Measurements from ENCODE around the gene MESD. TPM values are rescaled to one million over a fixed set of nuclear protein-coding genes. Genes with fewer than 3 reads are reported as not detected.
A peak's percentile ranks its signal among the peaks of the same experiment; 100 is the strongest.

Gene MESD
- total and polyA plus RNA-seq, 2 of the 4 experiments (the other 2 are of a cell fraction) = 10.0 to 14.0 TPM

DNA sequence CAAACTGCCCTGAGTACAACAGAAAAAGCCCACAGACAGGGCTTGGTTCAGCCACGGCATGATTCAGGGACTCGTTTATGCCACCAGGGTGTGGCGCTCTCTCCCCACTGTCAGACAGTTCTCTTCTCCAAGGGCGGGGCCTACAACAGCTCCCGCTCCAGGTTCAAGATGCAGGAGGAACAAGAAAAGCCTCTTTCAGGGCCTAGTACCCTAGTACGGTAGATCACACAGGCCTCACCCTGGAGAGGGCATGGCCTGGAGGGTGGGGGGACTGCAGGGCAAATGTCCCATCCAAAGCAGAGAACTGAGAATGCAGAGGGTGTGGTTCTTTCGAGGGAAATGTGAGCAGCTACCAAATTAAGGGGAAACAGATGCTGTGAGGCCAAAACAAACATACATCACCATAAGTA, 12.0 kb downstream of the MESD start:
- Histone ChIP-seq H3K4me3 (ENCODE audit: insufficient read depth, low read depth, low read length) (no peak overlapping the region), H2BK120ac (ENCODE audit: low read depth, low read length) (no peak overlapping the region), H3K27ac (ENCODE audit: insufficient read depth, low read length) (no peak overlapping the region), H3K9me3 (ENCODE audit: control insufficient read depth, insufficient read depth, low read length) (no peaks in the 10 kb centered on the region), H3K79me1 (ENCODE audit: low read depth in 1 of 2, low read length in 2 of 2) (peaks cover 31 to 56% of the 10 kb centered on the region in 2 experiments), H3K4ac (ENCODE audit: low read depth, low read length) (no peak overlapping the region), H4K20me1 (ENCODE audit: insufficient read depth, low read length) (peaks cover 14% of the 10 kb centered on the region), H2AK9ac (replicated peaks; ENCODE audit: low read depth, low read length, poor library complexity) (peak overlapping the region; percentile 71), H4K8ac (ENCODE audit: low read depth in 2 of 2, low read length in 2 of 2) (no peak overlapping the region), H3K36me3 (ENCODE audit: control insufficient read depth, insufficient read depth, low read length) (peaks cover 12% of the 10 kb centered on the region), H2BK20ac (ENCODE audit: low read depth, low read length) (no peak overlapping the region), H3K9me1 (ENCODE audit: insufficient read depth, low read length) (peaks cover 8% of the 10 kb centered on the region), H3K23ac (ENCODE audit: low read depth, low read length) (no peak overlapping the region), H2AK5ac (ENCODE audit: low read depth, low read length) (0 out of 2 replicates have a peak overlapping the region, but pooled peaks have one; percentile 13), H3K56ac (ENCODE audit: extremely low read depth, insufficient read depth, low read length) (no peak overlapping the region), H3K14ac (replicated peaks; ENCODE audit: low read depth, low read length) (no peak overlapping the region), H3K9ac (ENCODE audit: low read depth, low read length) (no peak overlapping the region), H4K5ac (ENCODE audit: low read depth, low read length) (no peak overlapping the region), H3K4me2 (ENCODE audit: low read depth, low read length) (no peak overlapping the region), H3K4me1 (ENCODE audit: control insufficient read depth, insufficient read depth, low read length) (peaks cover 5% of the 10 kb centered on the region), H4K91ac (ENCODE audit: insufficient read depth, low read depth, low read length) (no peak overlapping the region), H2BK15ac (ENCODE audit: low read depth, low read length) (no peak overlapping the region), H2BK5ac (ENCODE audit: low read depth, low read length, poor library complexity, severe bottlenecking) (no peak overlapping the region), H3K27me3 (ENCODE audit: control insufficient read depth, insufficient read depth, low read length) (no peaks in the 10 kb centered on the region), H2AFZ (replicated peaks; ENCODE audit: low read length, poor library complexity) (no peak overlapping the region), H3K18ac (ENCODE audit: low read depth, low read length) (no peak overlapping the region)
- intact Hi-C loops (cut with micrococcal nuclease) = loop anchor here (1.0 kb wide), 1 partner anchor 289 kb away; no protein-coding TSS in a partner anchor
- ChIA-PET CTCF (no interaction called here), POLR2A (ENCODE audit: unreplicated experiment) (no interaction called here)
- peak; percentile 55 for ATAC-seq (ENCODE audit: low read depth)
- no peak for DNase-seq
- TF ChIP-seq SMC3 (IDR thresholded peaks at IDR 0.05; ENCODE audit: low read depth, low read length) = peak; percentile 44; the same call in 1 of the 2 replicates
- TF ChIP-seq, protein P1, sequence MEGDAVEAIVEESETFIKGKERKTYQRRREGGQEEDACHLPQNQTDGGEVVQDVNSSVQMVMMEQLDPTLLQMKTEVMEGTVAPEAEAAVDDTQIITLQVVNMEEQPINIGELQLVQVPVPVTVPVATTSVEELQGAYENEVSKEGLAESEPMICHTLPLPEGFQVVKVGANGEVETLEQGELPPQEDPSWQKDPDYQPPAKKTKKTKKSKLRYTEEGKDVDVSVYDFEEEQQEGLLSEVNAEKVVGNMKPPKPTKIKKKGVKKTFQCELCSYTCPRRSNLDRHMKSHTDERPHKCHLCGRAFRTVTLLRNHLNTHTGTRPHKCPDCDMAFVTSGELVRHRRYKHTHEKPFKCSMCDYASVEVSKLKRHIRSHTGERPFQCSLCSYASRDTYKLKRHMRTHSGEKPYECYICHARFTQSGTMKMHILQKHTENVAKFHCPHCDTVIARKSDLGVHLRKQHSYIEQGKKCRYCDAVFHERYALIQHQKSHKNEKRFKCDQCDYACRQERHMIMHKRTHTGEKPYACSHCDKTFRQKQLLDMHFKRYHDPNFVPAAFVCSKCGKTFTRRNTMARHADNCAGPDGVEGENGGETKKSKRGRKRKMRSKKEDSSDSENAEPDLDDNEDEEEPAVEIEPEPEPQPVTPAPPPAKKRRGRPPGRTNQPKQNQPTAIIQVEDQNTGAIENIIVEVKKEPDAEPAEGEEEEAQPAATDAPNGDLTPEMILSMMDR (conservative IDR thresholded peaks at IDR 0.05; ENCODE audit: low read depth, low read length) = peak; percentile 42
- peak; percentile 51 for TF ChIP-seq RAD21 (IDR thresholded peaks at IDR 0.05; ENCODE audit: low read length)
- TF ChIP-seq, protein P2, sequence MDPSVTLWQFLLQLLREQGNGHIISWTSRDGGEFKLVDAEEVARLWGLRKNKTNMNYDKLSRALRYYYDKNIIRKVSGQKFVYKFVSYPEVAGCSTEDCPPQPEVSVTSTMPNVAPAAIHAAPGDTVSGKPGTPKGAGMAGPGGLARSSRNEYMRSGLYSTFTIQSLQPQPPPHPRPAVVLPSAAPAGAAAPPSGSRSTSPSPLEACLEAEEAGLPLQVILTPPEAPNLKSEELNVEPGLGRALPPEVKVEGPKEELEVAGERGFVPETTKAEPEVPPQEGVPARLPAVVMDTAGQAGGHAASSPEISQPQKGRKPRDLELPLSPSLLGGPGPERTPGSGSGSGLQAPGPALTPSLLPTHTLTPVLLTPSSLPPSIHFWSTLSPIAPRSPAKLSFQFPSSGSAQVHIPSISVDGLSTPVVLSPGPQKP (IDR thresholded peaks at IDR 0.05; ENCODE audit: borderline replicate concordance, low read depth, low read length) = no peak
- BruUV-seq (replicated peaks) = no TSS peak
- no CpG with 5 or more reads among the region's 7 CpGs for WGBS, 2 experiments (ENCODE audit: extremely low coverage in 2 of 2, insufficient read length in 1 of 2)
- in situ Hi-C loops (cut with MboI; ENCODE audit: low sequenced_read_pairs) = no loop called here
- dilution Hi-C loops (cut with HindIII; ENCODE audit: low sequenced_read_pairs, unreplicated experiment) = no loop called here

Measured in IMR-90 (cell line).